CD4-positive, alpha-beta memory T cell (primary cell): Measurements from ENCODE around the gene ITIH2. TPM values are rescaled to one million over a fixed set of nuclear protein-coding genes. Genes with fewer than 3 reads are reported as not detected.

Experiments
- CTCF ChIA-PET: fragments of 350-600 bp; sonication (Branson Sonifier 250); formaldehyde crosslinking; loops from one replicate; lab custom pipeline; 2021; ENCODE audit warnings: inconsistent platforms; ENCODE audit not compliant: partially characterized antibody; lab: Charles Lee
- POLR2A ChIA-PET: fragments of 350-600 bp; sonication (Branson Sonifier 250); formaldehyde crosslinking; loops from one replicate; lab custom pipeline; 2021; ENCODE audit not compliant: partially characterized antibody; lab: Charles Lee
- DNase-seq, 5 donors: peaks; one replicate each; pipeline versions ENCODE4 v3.0.0 to v3.0.0-alpha.2; 2020 to 2022; ENCODE audit warnings: mixed read lengths in 1 of 5
- H3K27ac ChIP-seq: one replicate; pipeline ENCODE4 v1.7.0; 2013; ENCODE audit warnings: low read depth, low read length
- H3K27me3 ChIP-seq: 2 replicates; pipeline ENCODE4 v1.7.0; 2013; ENCODE audit warnings: mild to moderate bottlenecking, low read length, moderate library complexity; ENCODE audit not compliant: insufficient read depth
- H3K36me3 ChIP-seq: 2 replicates; pipeline ENCODE4 v1.7.0; 2013; ENCODE audit warnings: mild to moderate bottlenecking, low read length, moderate library complexity; ENCODE audit not compliant: insufficient read depth
- H3K4me1 ChIP-seq: 2 replicates; pipeline ENCODE4 v1.7.0; 2013; ENCODE audit warnings: mild to moderate bottlenecking, low read length, moderate library complexity; ENCODE audit not compliant: insufficient read depth
- H3K4me3 ChIP-seq, 2 donors: one replicate each; pipeline ENCODE4 v1.7.0; 2013; ENCODE audit warnings: low read length in 2 of 2, mild to moderate bottlenecking in 1 of 2
- H3K9me3 ChIP-seq, 2 donors: one replicate each; pipeline ENCODE4 v1.7.0; 2013; ENCODE audit warnings: low read length in 2 of 2, control low read depth in 1 of 2; ENCODE audit not compliant: control insufficient read depth in 1 of 2
- H3K27ac Mint-ChIP-seq, 7 donors: one replicate each; pipeline ENCODE4 v1.8.0; 2020 to 2021; ENCODE audit warnings: mixed read lengths in 7 of 7, mild to moderate bottlenecking in 6 of 7, inconsistent platforms in 3 of 7, moderate library complexity in 3 of 7
- H3K27me3 Mint-ChIP-seq, 2 donors: one replicate each; pipeline ENCODE4 v1.8.0; 2020 to 2021; ENCODE audit warnings: mixed read lengths in 2 of 2
- H3K36me3 Mint-ChIP-seq, 2 donors: one replicate each; pipeline ENCODE4 v1.8.0; 2020 to 2021; ENCODE audit warnings: mixed read lengths in 2 of 2, inconsistent platforms in 1 of 2, mild to moderate bottlenecking in 1 of 2
- H3K4me1 Mint-ChIP-seq, 4 donors: one replicate each; pipeline ENCODE4 v1.8.0; 2020 to 2021; ENCODE audit warnings: mixed read lengths in 4 of 4, mild to moderate bottlenecking in 1 of 4
- H3K4me3 Mint-ChIP-seq, 8 donors: one replicate each; pipeline ENCODE4 v1.8.0; 2020 to 2021; ENCODE audit warnings: mixed read lengths in 8 of 8, mild to moderate bottlenecking in 7 of 8, moderate library complexity in 6 of 8, inconsistent platforms in 3 of 8
- H3K9me3 Mint-ChIP-seq, 8 donors: one replicate each; pipeline ENCODE4 v1.8.0; 2020 to 2021; ENCODE audit warnings: mixed read lengths in 8 of 8, mild to moderate bottlenecking in 5 of 8, inconsistent platforms in 3 of 8, moderate library complexity in 1 of 8
- intact Hi-C: fragments of 100-400 bp; cut with micrococcal nuclease; formaldehyde crosslinking; loops from one replicate; pipeline ENCODE4 v1.15.1; 2023
- polyA plus RNA-seq, 2 donors: library from polyadenylated mRNA; unstranded; fragments of 300-500 nt; fragmentation: Illumina TruSeq; gene quantifications; one replicate each; pipeline ENCODE4 v1.2.3, GENCODE V29; 2021
- total RNA-seq, 2 experiments: library from RNA; stranded (reverse); gene quantifications; one replicate each; pipeline ENCODE4 v1.2.3, GENCODE V29; 2021

Gene ITIH2
- total and polyA plus RNA-seq, 4 experiments from 2014 or later: not detected

GRCh38 chr10:7717767-7718166 lies 14.7 kb downstream of the ITIH2 start:
- DNase-seq: no peak
- Histone ChIP-seq H3K27me3 (no peaks in the 10 kb centered on the region), H3K27ac (no peak overlapping the region), H3K9me3 (no peaks in the 10 kb centered on the region), H3K36me3 (no peaks in the 10 kb centered on the region), H3K4me1 (no peaks in the 10 kb centered on the region), H3K4me3 (no peak overlapping the region)
- intact Hi-C loops: no loop called here
- Mint-ChIP-seq H3K27ac (no peak overlapping the region), H3K36me3 (no peaks in the 10 kb centered on the region), H3K27me3 (peaks cover 9 to 17% of the 10 kb centered on the region in 2 donors), H3K4me1 (no peaks in the 10 kb centered on the region), H3K9me3 (peaks cover 0 to 3% (median 0%) of the 10 kb centered on the region in 8 donors), H3K4me3 (no peak overlapping the region)
- CTCF ChIA-PET: no interaction called here
- POLR2A ChIA-PET: no interaction called here

GRCh38 chr10:7718685-7719084 lies 15.6 kb downstream of the ITIH2 start:
- ChIA-PET POLR2A (no interaction called here), CTCF (no interaction called here)
- Mint-ChIP-seq H3K9me3 (peaks cover 0 to 3% (median 0%) of the 10 kb centered on the region in 8 donors), H3K27me3 (peaks cover 4 to 12% of the 10 kb centered on the region in 2 donors), H3K36me3 (no peaks in the 10 kb centered on the region), H3K27ac (no peak overlapping the region), H3K4me3 (no peak overlapping the region), H3K4me1 (no peaks in the 10 kb centered on the region)
- DNase-seq: no peak
- H3K9me3 ChIP-seq: no peaks in the 10 kb centered on the region
- no peaks in the 10 kb centered on the region for H3K27me3 ChIP-seq
- H3K4me1 ChIP-seq: no peaks in the 10 kb centered on the region
- no peak overlapping the region for H3K4me3 ChIP-seq
- H3K27ac ChIP-seq: no peak overlapping the region
- intact Hi-C loops: no loop called here
- H3K36me3 ChIP-seq: no peaks in the 10 kb centered on the region

GRCh38 chr10:7720478-7720877 lies 17.4 kb downstream of the ITIH2 start:
- peaks cover 0 to 3% (median 0%) of the 10 kb centered on the region in 8 donors for H3K9me3 Mint-ChIP-seq
- DNase-seq: no peak
- no peaks in the 10 kb centered on the region for H3K4me1 ChIP-seq
- H3K27me3 ChIP-seq: no peaks in the 10 kb centered on the region
- H3K27me3 Mint-ChIP-seq: peaks cover 4 to 9% of the 10 kb centered on the region in 2 donors
- H3K4me3 Mint-ChIP-seq: no peak overlapping the region
- H3K36me3 Mint-ChIP-seq: no peaks in the 10 kb centered on the region
- H3K4me3 ChIP-seq: no peak overlapping the region
- intact Hi-C loops: no loop called here
- ChIA-PET CTCF (no interaction called here), POLR2A (no interaction called here)
- no peaks in the 10 kb centered on the region for H3K36me3 ChIP-seq
- H3K9me3 ChIP-seq: no peaks in the 10 kb centered on the region
- no peak overlapping the region for H3K27ac Mint-ChIP-seq
- H3K27ac ChIP-seq: no peak overlapping the region
- no peaks in the 10 kb centered on the region for H3K4me1 Mint-ChIP-seq

GRCh38 chr10:7722927-7723529 lies 19.9 kb downstream of the ITIH2 start:
- no peaks in the 10 kb centered on the region for H3K36me3 ChIP-seq
- H3K27me3 ChIP-seq: no peaks in the 10 kb centered on the region
- ChIA-PET POLR2A (no interaction called here), CTCF (no interaction called here)
- no peak for DNase-seq
- H3K27ac Mint-ChIP-seq: no peak overlapping the region
- H3K36me3 Mint-ChIP-seq: no peaks in the 10 kb centered on the region
- no peaks in the 10 kb centered on the region for H3K9me3 ChIP-seq
- peaks cover 0 to 3% (median 0%) of the 10 kb centered on the region in 8 donors for H3K9me3 Mint-ChIP-seq
- no peak overlapping the region for H3K4me3 Mint-ChIP-seq
- H3K4me1 ChIP-seq: no peaks in the 10 kb centered on the region
- no peaks in the 10 kb centered on the region for H3K4me1 Mint-ChIP-seq
- H3K27me3 Mint-ChIP-seq: peaks cover 0 to 4% of the 10 kb centered on the region in 2 donors
- intact Hi-C loops: no loop called here
- H3K4me3 ChIP-seq: no peak overlapping the region
- no peak overlapping the region for H3K27ac ChIP-seq

- Histone ChIP-seq H3K4me1 (no peaks in the 10 kb centered on the region), H3K27me3 (peaks cover 3% of the 10 kb centered on the region), H3K36me3 (no peaks in the 10 kb centered on the region), H3K9me3 (no peaks in the 10 kb centered on the region), H3K27ac (no peak overlapping the region), H3K4me3 (no peak overlapping the region)
- intact Hi-C loops: no loop called here
- H3K9me3 Mint-ChIP-seq: no peaks in the 10 kb centered on the region
- no peak for DNase-seq
- no peak overlapping the region for H3K27ac Mint-ChIP-seq
- ChIA-PET POLR2A (no interaction called here), CTCF (no interaction called here)
- H3K27me3 Mint-ChIP-seq: peaks cover 8% of the 10 kb centered on the region in 2 donors
- H3K36me3 Mint-ChIP-seq: peaks cover 0 to 3% of the 10 kb centered on the region in 2 donors
- no peak overlapping the region for H3K4me3 Mint-ChIP-seq
- no peaks in the 10 kb centered on the region for H3K4me1 Mint-ChIP-seq
Measured at GRCh38 chr10:7734821-7735220, 31.7 kb downstream of the ITIH2 start.

GRCh38 chr10:7738536-7739407 lies 35.7 kb downstream of the ITIH2 start:
- Histone ChIP-seq H3K27ac (no peak overlapping the region), H3K4me3 (no peak overlapping the region), H3K27me3 (peaks cover 3% of the 10 kb centered on the region), H3K4me1 (no peaks in the 10 kb centered on the region), H3K9me3 (no peaks in the 10 kb centered on the region), H3K36me3 (no peaks in the 10 kb centered on the region)
- Mint-ChIP-seq H3K36me3 (no peaks in the 10 kb centered on the region), H3K27ac (no peak overlapping the region), H3K4me1 (no peaks in the 10 kb centered on the region), H3K9me3 (no peaks in the 10 kb centered on the region), H3K4me3 (no peak overlapping the region), H3K27me3 (peaks cover 0 to 4% of the 10 kb centered on the region in 2 donors)
- DNase-seq: no peak
- ChIA-PET POLR2A (no interaction called here), CTCF (no interaction called here)
- intact Hi-C loops: no loop called here

GRCh38 chr10:7744307-7744706 lies 41.2 kb downstream of the ITIH2 start:
- H3K4me3 ChIP-seq: no peak overlapping the region
- H3K36me3 ChIP-seq: no peaks in the 10 kb centered on the region
- H3K27me3 ChIP-seq: no peaks in the 10 kb centered on the region
- ChIA-PET CTCF (no interaction called here), POLR2A (no interaction called here)
- no peaks in the 10 kb centered on the region for H3K9me3 Mint-ChIP-seq
- no peak overlapping the region for H3K27ac Mint-ChIP-seq
- H3K36me3 Mint-ChIP-seq: peaks cover 7 to 8% of the 10 kb centered on the region in 2 donors
- H3K4me3 Mint-ChIP-seq: no peak overlapping the region
- no peaks in the 10 kb centered on the region for H3K4me1 Mint-ChIP-seq
- no peaks in the 10 kb centered on the region for H3K4me1 ChIP-seq
- no peaks in the 10 kb centered on the region for H3K27me3 Mint-ChIP-seq
- H3K27ac ChIP-seq: no peak overlapping the region
- H3K9me3 ChIP-seq: no peaks in the 10 kb centered on the region
- no peak for DNase-seq
- intact Hi-C loops: no loop called here
